Activated naive CD8-positive, alpha-beta T cell treated with anti-CD3 and anti-CD28 coated beads, Interleukin-2, amount 10 ng/mL, durations not matched to agents 7 days and 5 days (primary cell): ENCODE data around the gene DEGS2. TPM values are rescaled to one million over a fixed set of nuclear protein-coding genes. Genes with fewer than 3 reads are reported as not detected.
"Not testable (repeated sequence)": the region's sequence is repeated elsewhere in the genome, so short reads cannot be mapped to it uniquely, and the experiment has no call there.

ENCODE experiments used
- ATAC-seq: fragments of 150-1000 bp; cut with Tn5 transposase; one replicate; pipeline ENCODE4 v1.10.0; 2021; ENCODE audit warnings: low read depth, moderate library complexity
- POLR2A ChIA-PET: fragments of 350-600 bp; sonication (Branson Sonifier 250); formaldehyde crosslinking; loops from one replicate; lab custom pipeline; 2021; ENCODE audit warnings: antibody characterized with exemption; lab: Charles Lee
- DNase-seq: peaks from one replicate; pipeline ENCODE4 v3.0.0; 2021
- H3K27ac Mint-ChIP-seq: one replicate; pipeline ENCODE4 v1.8.0; 2022; ENCODE audit warnings: mild to moderate bottlenecking, mixed read lengths
- H3K27me3 Mint-ChIP-seq: one replicate; pipeline ENCODE4 v1.8.0; 2022; ENCODE audit warnings: mild to moderate bottlenecking, moderate library complexity, mixed read lengths
- H3K36me3 Mint-ChIP-seq: one replicate; pipeline ENCODE4 v1.8.0; 2021; ENCODE audit warnings: mild to moderate bottlenecking, mixed read lengths
- H3K4me1 Mint-ChIP-seq: one replicate; pipeline ENCODE4 v1.8.0; 2021; ENCODE audit warnings: mixed read lengths
- H3K4me3 Mint-ChIP-seq: one replicate; pipeline ENCODE4 v1.8.0; 2022; ENCODE audit warnings: mild to moderate bottlenecking, moderate library complexity, mixed read lengths
- H3K9me3 Mint-ChIP-seq: one replicate; pipeline ENCODE4 v1.8.0; 2021; ENCODE audit warnings: mixed read lengths
- total RNA-seq, 2 experiments: library from RNA; stranded (reverse); gene quantifications; one replicate each; pipeline ENCODE4 v1.2.3, GENCODE V29; 2021

DEGS2 gene
- under 1 TPM; 0.14 to 0.28 TPM for total RNA-seq

GRCh38 chr14:100159094-100159864, at the start of gene DEGS2:
TSS of gene DEGS2 (minus strand) at chr14:100159645. CDS start at chr14:100159587, 58 bp downstream.
- Mint-ChIP-seq H3K9me3 (peaks cover 6% of the 10 kb centered on the region), H3K4me1 (peaks cover 2% of the 10 kb centered on the region), H3K27ac (no peak within 1 kb of the TSS), H3K27me3 (peaks cover 33% of the 10 kb centered on the region), H3K36me3 (peaks cover 4% of the 10 kb centered on the region), H3K4me3 (peak within 1 kb of the TSS; percentile 73)
- ATAC-seq: peak; percentile 78
- POLR2A ChIA-PET: interaction anchor here (1.0 kb wide), 1 partner anchor 12 kb away, joined by 3 read pairs; no protein-coding TSS in a partner anchor
- DNase-seq: peak; percentile 73

- H3K4me3 Mint-ChIP-seq, H3K36me3 Mint-ChIP-seq, DNase-seq, H3K27me3 Mint-ChIP-seq, H3K27ac Mint-ChIP-seq, POLR2A ChIA-PET, ATAC-seq, H3K9me3 Mint-ChIP-seq: not testable (repeated sequence)
- peaks cover 12% of the 10 kb centered on the region for H3K4me1 Mint-ChIP-seq
Observed at GRCh38 chr14:100208136-100208535, 48.7 kb upstream of the DEGS2 start.

- H3K27me3 Mint-ChIP-seq, H3K27ac Mint-ChIP-seq, H3K9me3 Mint-ChIP-seq, ATAC-seq, DNase-seq, H3K4me3 Mint-ChIP-seq, H3K36me3 Mint-ChIP-seq, POLR2A ChIA-PET, H3K4me1 Mint-ChIP-seq: not testable (repeated sequence)
Observed at GRCh38 chr14:100207588-100207987, 48.1 kb upstream of the DEGS2 start.

GRCh38 chr14:100204835-100205167, 45.4 kb upstream of the DEGS2 start:
- DNase-seq, H3K27ac Mint-ChIP-seq, H3K9me3 Mint-ChIP-seq, ATAC-seq, H3K4me1 Mint-ChIP-seq, H3K27me3 Mint-ChIP-seq, H3K4me3 Mint-ChIP-seq, H3K36me3 Mint-ChIP-seq: not testable (repeated sequence)
- POLR2A ChIA-PET: interaction anchor here (1.4 kb wide), 1 partner anchor 12 kb away, joined by 4 read pairs; no protein-coding TSS in a partner anchor

- Mint-ChIP-seq H3K27me3 (peaks cover 9% of the 10 kb centered on the region), H3K4me3 (no peak overlapping the region), H3K4me1 (peaks cover 1% of the 10 kb centered on the region), H3K9me3 (no peaks in the 10 kb centered on the region), H3K27ac (no peak overlapping the region), H3K36me3 (no peaks in the 10 kb centered on the region)
- ATAC-seq (no peak), DNase-seq (no peak)
- POLR2A ChIA-PET: interaction anchor here (0.6 to 1.4 kb wide), 2 partner anchors 11 to 31 kb away, joined by 4 read pairs; no protein-coding TSS in a partner anchor
Observed at GRCh38 chr14:100203962-100204834, 44.8 kb upstream of the DEGS2 start.

GRCh38 chr14:100203146-100203545, 43.7 kb upstream of the DEGS2 start:
- Mint-ChIP-seq H3K4me3 (no peak overlapping the region), H3K4me1 (peaks cover 1% of the 10 kb centered on the region)

GRCh38 chr14:100202712-100203111, 43.3 kb upstream of the DEGS2 start:
- POLR2A ChIA-PET: no interaction called here
- no peak for ATAC-seq
- no peaks in the 10 kb centered on the region for H3K36me3 Mint-ChIP-seq

More at GRCh38 chr14:100203146-100203545, 43.7 kb upstream of the DEGS2 start:
- Mint-ChIP-seq H3K9me3 (no peaks in the 10 kb centered on the region), H3K27ac (no peak overlapping the region), H3K27me3 (peaks cover 9% of the 10 kb centered on the region), H3K36me3 (no peaks in the 10 kb centered on the region)
- no peak for DNase-seq
- no peak for ATAC-seq
- POLR2A ChIA-PET: no interaction called here

GRCh38 chr14:100201701-100202100, 42.3 kb upstream of the DEGS2 start:
- POLR2A ChIA-PET: interaction anchor here (0.7 kb wide), 1 partner anchor 9 kb away, joined by 4 read pairs; no protein-coding TSS in a partner anchor
- no peak for ATAC-seq
- Mint-ChIP-seq H3K9me3 (no peaks in the 10 kb centered on the region), H3K27me3 (peaks cover 9% of the 10 kb centered on the region), H3K36me3 (no peaks in the 10 kb centered on the region), H3K4me1 (no peaks in the 10 kb centered on the region), H3K27ac (no peak overlapping the region), H3K4me3 (no peak overlapping the region)
- no peak for DNase-seq

More at GRCh38 chr14:100202712-100203111, 43.3 kb upstream of the DEGS2 start:
- peaks cover under 1% of the 10 kb centered on the region for H3K4me1 Mint-ChIP-seq
- DNase-seq: no peak
- no peak overlapping the region for H3K4me3 Mint-ChIP-seq
- H3K27me3 Mint-ChIP-seq: peaks cover 9% of the 10 kb centered on the region
- H3K9me3 Mint-ChIP-seq: no peaks in the 10 kb centered on the region
- no peak overlapping the region for H3K27ac Mint-ChIP-seq

GRCh38 chr14:100200311-100200710, 40.9 kb upstream of the DEGS2 start:
- POLR2A ChIA-PET: no interaction called here
- H3K36me3 Mint-ChIP-seq: no peaks in the 10 kb centered on the region
- DNase-seq: no peak
- ATAC-seq: no peak
- H3K9me3 Mint-ChIP-seq: no peaks in the 10 kb centered on the region
- no peaks in the 10 kb centered on the region for H3K4me1 Mint-ChIP-seq
- no peak overlapping the region for H3K4me3 Mint-ChIP-seq
- peaks cover 9% of the 10 kb centered on the region for H3K27me3 Mint-ChIP-seq
- H3K27ac Mint-ChIP-seq: no peak overlapping the region

- H3K4me1 Mint-ChIP-seq: no peaks in the 10 kb centered on the region
- no peak overlapping the region for H3K4me3 Mint-ChIP-seq
- peaks cover 9% of the 10 kb centered on the region for H3K27me3 Mint-ChIP-seq
- no peaks in the 10 kb centered on the region for H3K36me3 Mint-ChIP-seq
- ATAC-seq (no peak), DNase-seq (no peak)
- POLR2A ChIA-PET: interaction anchor here (0.7 kb wide), 1 partner anchor 12 kb away, joined by 4 read pairs; no protein-coding TSS in a partner anchor
- no peaks in the 10 kb centered on the region for H3K9me3 Mint-ChIP-seq
- no peak overlapping the region for H3K27ac Mint-ChIP-seq
Observed at GRCh38 chr14:100199240-100199860, 39.9 kb upstream of the DEGS2 start.

GRCh38 chr14:100193417-100194357, 34.2 kb upstream of the DEGS2 start:
- POLR2A ChIA-PET: interaction anchor here (0.5 to 3.7 kb wide), 16 partner anchors 8 to 211 kb away, joined by 3 to 31 read pairs (median 4); no protein-coding TSS in a partner anchor
- DNase-seq: peak; percentile 44
- ATAC-seq: no peak
- Mint-ChIP-seq H3K4me1 (peaks cover 8% of the 10 kb centered on the region), H3K27ac (peak overlapping the region; percentile 93), H3K27me3 (no peaks in the 10 kb centered on the region), H3K4me3 (peak overlapping the region; percentile 75), H3K36me3 (no peaks in the 10 kb centered on the region), H3K9me3 (no peaks in the 10 kb centered on the region)
